Measurements from ENCODE around the gene DHX16. TPM values are rescaled to one million over a fixed set of nuclear protein-coding genes. Genes with fewer than 3 reads are reported as not detected.

DHX16 gene
- total and polyA plus RNA-seq, 2 of the 4 experiments (the other 2 are of a cell fraction): 47.9 to 48.4 TPM

GRCh38 chr6:30686009-30686907 is 13.5 kb upstream of the DHX16 start, which contains the start of gene PPP1R18:
PPP1R18 (minus strand) TSS chr6:30686645; CDS start chr6:30686018, 627 bp downstream.
- Histone ChIP-seq H3K56ac (ENCODE audit: extremely low read depth, insufficient read depth, low read length) (peak within 1 kb of the TSS; percentile 99), H2BK120ac (ENCODE audit: low read depth, low read length) (peak within 1 kb of the TSS; percentile 86), H3K23ac (ENCODE audit: low read depth, low read length) (peak within 1 kb of the TSS; percentile 99), H3K36me3 (ENCODE audit: control insufficient read depth, insufficient read depth, low read length) (peaks cover 27% of the 10 kb centered on the region), H2BK20ac (ENCODE audit: low read depth, low read length) (peak within 1 kb of the TSS; percentile 31; the same call in 1 of the 2 replicates), H4K20me1 (ENCODE audit: insufficient read depth, low read length) (peaks cover 47% of the 10 kb centered on the region), H3K27ac (ENCODE audit: insufficient read depth, low read length) (peak within 1 kb of the TSS; percentile 100), H4K8ac (ENCODE audit: low read depth in 2 of 2, low read length in 2 of 2) (peak within 1 kb of the TSS; percentile 88 to 96), H3K9me3 (ENCODE audit: control insufficient read depth, insufficient read depth, low read length) (no peaks in the 10 kb centered on the region), H3K18ac (ENCODE audit: low read depth, low read length) (peak within 1 kb of the TSS; percentile 98), H3K27me3 (ENCODE audit: control insufficient read depth, insufficient read depth, low read length) (no peaks in the 10 kb centered on the region), H4K5ac (ENCODE audit: low read depth, low read length) (peak within 1 kb of the TSS; percentile 91), H3K4me1 (ENCODE audit: control insufficient read depth, insufficient read depth, low read length) (peaks cover 18% of the 10 kb centered on the region), H3K14ac (replicated peaks; ENCODE audit: low read depth, low read length) (peak within 1 kb of the TSS; percentile 98), H2AFZ (replicated peaks; ENCODE audit: low read length, poor library complexity) (peak within 1 kb of the TSS; percentile 89), H3K4ac (ENCODE audit: low read depth, low read length) (peak within 1 kb of the TSS; percentile 100), H4K91ac (ENCODE audit: insufficient read depth, low read depth, low read length) (peak within 1 kb of the TSS; percentile 99), H3K4me3 (ENCODE audit: insufficient read depth, low read depth, low read length) (peak within 1 kb of the TSS; percentile 97), H3K9ac (ENCODE audit: low read depth, low read length) (peak within 1 kb of the TSS; percentile 100), H2BK15ac (ENCODE audit: low read depth, low read length) (peak within 1 kb of the TSS; percentile 79; the same call in 2 of the 3 replicates), H3K79me1 (ENCODE audit: low read depth in 1 of 2, low read length in 2 of 2) (peaks cover 18 to 40% of the 10 kb centered on the region in 2 experiments; a peak in 3 of 4 replicates), H2AK5ac (ENCODE audit: low read depth, low read length) (peak within 1 kb of the TSS; percentile 100), H2BK5ac (ENCODE audit: low read depth, low read length, poor library complexity, severe bottlenecking) (peak within 1 kb of the TSS; percentile 98), H2AK9ac (replicated peaks; ENCODE audit: low read depth, low read length, poor library complexity) (peak within 1 kb of the TSS; percentile 100), H3K9me1 (ENCODE audit: insufficient read depth, low read length) (peaks cover 13% of the 10 kb centered on the region), H3K4me2 (ENCODE audit: low read depth, low read length) (peak within 1 kb of the TSS; percentile 87)
- in situ Hi-C loops (cut with MboI; ENCODE audit: low sequenced_read_pairs): no loop called here
- DNase-seq (peak; percentile 49), ATAC-seq (ENCODE audit: low read depth) (peak; percentile 12)
- dilution Hi-C loops (cut with HindIII; ENCODE audit: low sequenced_read_pairs, unreplicated experiment): no loop called here
- ChIA-PET CTCF (no interaction called here), POLR2A (ENCODE audit: unreplicated experiment) (no interaction called here)
- intact Hi-C loops (cut with micrococcal nuclease): loop anchor here (1.0 kb wide), 1 partner anchor 36 kb away; no protein-coding TSS in a partner anchor
- BruUV-seq (replicated peaks): TSS peak; percentile 76
- WGBS, 2 experiments (ENCODE audit: extremely low coverage in 2 of 2, insufficient read length in 1 of 2): 2% methylated on average over 6 of the region's 41 CpGs; no CpG with 5 or more reads in 1 of the 2 experiments
- TF ChIP-seq MXI1 (IDR thresholded peaks at IDR 0.05; ENCODE audit: borderline replicate concordance, low read depth, low read length) (0 out of 2 replicates have a peak, but pooled peaks have one; percentile 6), MAZ (IDR thresholded peaks at IDR 0.05; ENCODE audit: borderline replicate concordance, low read depth, low read length) (no peak), POLR2A (IDR thresholded peaks at IDR 0.05; ENCODE audit: low read depth, low read length) (0 out of 2 replicates have a peak, but pooled peaks have one; percentile 17), RCOR1 (IDR thresholded peaks at IDR 0.05; ENCODE audit: insufficient replicate concordance, low read length) (no peak)
- TF ChIP-seq, protein P1, sequence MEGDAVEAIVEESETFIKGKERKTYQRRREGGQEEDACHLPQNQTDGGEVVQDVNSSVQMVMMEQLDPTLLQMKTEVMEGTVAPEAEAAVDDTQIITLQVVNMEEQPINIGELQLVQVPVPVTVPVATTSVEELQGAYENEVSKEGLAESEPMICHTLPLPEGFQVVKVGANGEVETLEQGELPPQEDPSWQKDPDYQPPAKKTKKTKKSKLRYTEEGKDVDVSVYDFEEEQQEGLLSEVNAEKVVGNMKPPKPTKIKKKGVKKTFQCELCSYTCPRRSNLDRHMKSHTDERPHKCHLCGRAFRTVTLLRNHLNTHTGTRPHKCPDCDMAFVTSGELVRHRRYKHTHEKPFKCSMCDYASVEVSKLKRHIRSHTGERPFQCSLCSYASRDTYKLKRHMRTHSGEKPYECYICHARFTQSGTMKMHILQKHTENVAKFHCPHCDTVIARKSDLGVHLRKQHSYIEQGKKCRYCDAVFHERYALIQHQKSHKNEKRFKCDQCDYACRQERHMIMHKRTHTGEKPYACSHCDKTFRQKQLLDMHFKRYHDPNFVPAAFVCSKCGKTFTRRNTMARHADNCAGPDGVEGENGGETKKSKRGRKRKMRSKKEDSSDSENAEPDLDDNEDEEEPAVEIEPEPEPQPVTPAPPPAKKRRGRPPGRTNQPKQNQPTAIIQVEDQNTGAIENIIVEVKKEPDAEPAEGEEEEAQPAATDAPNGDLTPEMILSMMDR (conservative IDR thresholded peaks at IDR 0.05; ENCODE audit: low read depth, low read length): no peak

Measured in IMR-90 (cell line).